ENCODE measurements around the gene NOTCH2. TPM values are rescaled to one million over a fixed set of nuclear protein-coding genes. Genes with fewer than 3 reads are reported as not detected.
"Not testable (repeated sequence)": the region's sequence is repeated elsewhere in the genome, so short reads cannot be mapped to it uniquely, and the experiment has no call there.

NOTCH2 gene
- polyA plus RNA-seq, 3 donors = 47.3 to 108 (median 86.6) TPM

DNA sequence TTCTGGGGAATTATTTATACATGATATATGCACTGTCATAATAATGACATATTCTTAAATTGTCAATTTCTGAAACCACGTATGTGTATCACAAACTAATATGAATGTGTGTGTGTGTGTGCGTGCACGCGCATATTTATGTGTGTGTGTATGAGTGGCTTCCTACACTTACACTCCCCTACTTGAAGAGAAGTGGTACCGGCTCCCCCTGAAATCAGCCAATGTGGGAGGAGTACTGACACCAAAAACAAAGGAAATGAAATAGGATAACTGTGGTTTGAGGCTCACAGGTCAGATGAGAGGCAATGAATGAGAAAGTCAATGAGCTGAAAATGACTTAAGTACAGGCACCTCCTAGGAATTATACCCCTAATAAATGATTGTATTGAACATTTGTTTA is 42.8 kb upstream of the NOTCH2 start:
- H2AFZ ChIP-seq (ENCODE audit: insufficient read depth, low read depth, low read length, poor library complexity, severe bottlenecking); H3K4me3 ChIP-seq (replicated peaks in 1 of 3; ENCODE audit: low read depth in 2 of 3, low read length in 3 of 3); H3K9ac ChIP-seq (ENCODE audit: insufficient read depth, low read length, poor library complexity, severe bottlenecking); H3K4me1 Mint-ChIP-seq; H3K36me3 ChIP-seq (replicated peaks in 1 of 2; ENCODE audit: control insufficient read depth in 1 of 2, insufficient read depth in 2 of 2, low read length in 2 of 2); H3K4me1 ChIP-seq (ENCODE audit: control insufficient read depth in 1 of 2, insufficient read depth in 2 of 2, low read length in 2 of 2); H3K27ac ChIP-seq (ENCODE audit: low read depth in 1 of 2, low read length in 2 of 2); H3K4me2 ChIP-seq (replicated peaks; ENCODE audit: extremely low read depth, low read length, poor library complexity, severe bottlenecking); H3K4me3 Mint-ChIP-seq; H3K9me3 ChIP-seq (replicated peaks in 1 of 2; ENCODE audit: control insufficient read depth in 1 of 2, insufficient read depth in 1 of 2, low read length in 2 of 2); H3K9me3 Mint-ChIP-seq; H3K79me2 ChIP-seq (ENCODE audit: insufficient read depth, low read length); intact Hi-C loops (cut with micrococcal nuclease); H3K27me3 Mint-ChIP-seq (ENCODE audit: low read depth in 3 of 3); H3K36me3 Mint-ChIP-seq; H4K20me1 ChIP-seq (ENCODE audit: insufficient read depth, low read length); DNase-seq; H3K27me3 ChIP-seq (ENCODE audit: control insufficient read depth in 2 of 2, insufficient read depth in 2 of 2, low read length in 2 of 2); H3K27ac Mint-ChIP-seq: not testable (repeated sequence)
- no CpG with 5 or more reads among the region's 5 CpGs for WGBS (ENCODE audit: insufficient coverage)

DNA sequence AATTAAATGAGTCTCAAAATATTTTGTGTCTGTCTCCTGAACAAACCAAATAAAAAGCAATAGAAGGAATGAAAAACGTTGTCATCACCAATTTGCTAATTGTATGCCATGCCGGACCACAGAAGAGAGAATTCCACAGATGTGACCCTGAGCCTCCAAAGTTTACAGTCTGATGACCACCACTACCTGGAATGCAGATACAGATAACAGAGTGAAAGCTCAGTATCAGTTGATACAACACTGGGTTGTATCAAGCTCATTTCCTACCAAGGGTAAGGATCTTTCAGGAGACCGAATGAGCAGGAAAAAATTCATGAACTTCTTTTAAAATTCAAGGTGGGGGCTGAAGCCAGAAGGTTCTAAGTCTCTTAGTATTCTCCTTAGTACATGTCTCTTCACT is 42.3 kb upstream of the NOTCH2 start:
- H2AFZ ChIP-seq (ENCODE audit: insufficient read depth, low read depth, low read length, poor library complexity, severe bottlenecking); DNase-seq; H3K9me3 Mint-ChIP-seq; H3K36me3 ChIP-seq (replicated peaks in 1 of 2; ENCODE audit: control insufficient read depth in 1 of 2, insufficient read depth in 2 of 2, low read length in 2 of 2); H3K4me1 Mint-ChIP-seq; H4K20me1 ChIP-seq (ENCODE audit: insufficient read depth, low read length); H3K4me2 ChIP-seq (replicated peaks; ENCODE audit: extremely low read depth, low read length, poor library complexity, severe bottlenecking); H3K27me3 ChIP-seq (ENCODE audit: control insufficient read depth in 2 of 2, insufficient read depth in 2 of 2, low read length in 2 of 2); H3K9me3 ChIP-seq (replicated peaks in 1 of 2; ENCODE audit: control insufficient read depth in 1 of 2, insufficient read depth in 1 of 2, low read length in 2 of 2); H3K4me3 Mint-ChIP-seq; H3K4me1 ChIP-seq (ENCODE audit: control insufficient read depth in 1 of 2, insufficient read depth in 2 of 2, low read length in 2 of 2); H3K79me2 ChIP-seq (ENCODE audit: insufficient read depth, low read length); intact Hi-C loops (cut with micrococcal nuclease); H3K9ac ChIP-seq (ENCODE audit: insufficient read depth, low read length, poor library complexity, severe bottlenecking); H3K27ac ChIP-seq (ENCODE audit: low read depth in 1 of 2, low read length in 2 of 2); H3K27ac Mint-ChIP-seq; H3K36me3 Mint-ChIP-seq; H3K4me3 ChIP-seq (replicated peaks in 1 of 3; ENCODE audit: low read depth in 2 of 3, low read length in 3 of 3); H3K27me3 Mint-ChIP-seq (ENCODE audit: low read depth in 3 of 3): not testable (repeated sequence)
- no CpG with 5 or more reads among the region's 3 CpGs for WGBS (ENCODE audit: insufficient coverage)

- intact Hi-C loops (cut with micrococcal nuclease); H4K20me1 ChIP-seq (ENCODE audit: insufficient read depth, low read length); H3K4me1 Mint-ChIP-seq; H3K27ac ChIP-seq (ENCODE audit: low read depth in 1 of 2, low read length in 2 of 2); H3K4me2 ChIP-seq (replicated peaks; ENCODE audit: extremely low read depth, low read length, poor library complexity, severe bottlenecking); H3K27me3 Mint-ChIP-seq (ENCODE audit: low read depth in 3 of 3); H3K36me3 Mint-ChIP-seq; H3K9me3 ChIP-seq (replicated peaks in 1 of 2; ENCODE audit: control insufficient read depth in 1 of 2, insufficient read depth in 1 of 2, low read length in 2 of 2); H3K79me2 ChIP-seq (ENCODE audit: insufficient read depth, low read length); H3K27ac Mint-ChIP-seq; H3K4me3 ChIP-seq (replicated peaks in 1 of 3; ENCODE audit: low read depth in 2 of 3, low read length in 3 of 3); H3K36me3 ChIP-seq (replicated peaks in 1 of 2; ENCODE audit: control insufficient read depth in 1 of 2, insufficient read depth in 2 of 2, low read length in 2 of 2); H2AFZ ChIP-seq (ENCODE audit: insufficient read depth, low read depth, low read length, poor library complexity, severe bottlenecking); H3K4me1 ChIP-seq (ENCODE audit: control insufficient read depth in 1 of 2, insufficient read depth in 2 of 2, low read length in 2 of 2); H3K9ac ChIP-seq (ENCODE audit: insufficient read depth, low read length, poor library complexity, severe bottlenecking); DNase-seq; H3K9me3 Mint-ChIP-seq; H3K27me3 ChIP-seq (ENCODE audit: control insufficient read depth in 2 of 2, insufficient read depth in 2 of 2, low read length in 2 of 2); H3K4me3 Mint-ChIP-seq: not testable (repeated sequence)
- no CpG with 5 or more reads among the region's 2 CpGs for WGBS (ENCODE audit: insufficient coverage)
These were observed 41.5 kb upstream of the NOTCH2 start for GRCh38 chr1:120111008-120111407.

- H3K27me3 Mint-ChIP-seq (ENCODE audit: low read depth in 3 of 3); intact Hi-C loops (cut with micrococcal nuclease); H3K4me2 ChIP-seq (replicated peaks; ENCODE audit: extremely low read depth, low read length, poor library complexity, severe bottlenecking); H2AFZ ChIP-seq (ENCODE audit: insufficient read depth, low read depth, low read length, poor library complexity, severe bottlenecking); H3K9ac ChIP-seq (ENCODE audit: insufficient read depth, low read length, poor library complexity, severe bottlenecking); H4K20me1 ChIP-seq (ENCODE audit: insufficient read depth, low read length); H3K4me1 Mint-ChIP-seq; H3K4me3 ChIP-seq (replicated peaks in 1 of 3; ENCODE audit: low read depth in 2 of 3, low read length in 3 of 3); H3K9me3 ChIP-seq (replicated peaks in 1 of 2; ENCODE audit: control insufficient read depth in 1 of 2, insufficient read depth in 1 of 2, low read length in 2 of 2); H3K9me3 Mint-ChIP-seq; H3K36me3 Mint-ChIP-seq; H3K27ac ChIP-seq (ENCODE audit: low read depth in 1 of 2, low read length in 2 of 2); DNase-seq; H3K27me3 ChIP-seq (ENCODE audit: control insufficient read depth in 2 of 2, insufficient read depth in 2 of 2, low read length in 2 of 2); H3K79me2 ChIP-seq (ENCODE audit: insufficient read depth, low read length); H3K27ac Mint-ChIP-seq; H3K4me3 Mint-ChIP-seq; H3K36me3 ChIP-seq (replicated peaks in 1 of 2; ENCODE audit: control insufficient read depth in 1 of 2, insufficient read depth in 2 of 2, low read length in 2 of 2): not testable (repeated sequence)
- peaks cover 11 to 12% of the 10 kb centered on the region in 2 donors for H3K4me1 ChIP-seq (ENCODE audit: control insufficient read depth in 1 of 2, insufficient read depth in 2 of 2, low read length in 2 of 2)
- no CpG with 5 or more reads among the region's 9 CpGs for WGBS (ENCODE audit: insufficient coverage)
These were observed 40.2 kb upstream of the NOTCH2 start for GRCh38 chr1:120109656-120110055.
